Stimulated activated CD4-positive, alpha-beta T cell treated with anti-CD3 and anti-CD28 coated beads, Interleukin-4, amount 100 ng/mL, for 1 hour (primary cell): ENCODE measurements around the gene MIEF2.
"Not testable (repeated sequence)": the region's sequence is repeated elsewhere in the genome, so short reads cannot be mapped to it uniquely, and the experiment has no call there.

Experiments
- DNase-seq: peaks from one replicate; pipeline ENCODE4 v3.0.0-alpha.2; 2020

The MIEF2 gene

GRCh38 chr17:18257268-18257981, 3.0 kb upstream of the MIEF2 start:
- no peak for DNase-seq

GRCh38 chr17:18257982-18258355, 2.5 kb upstream of the MIEF2 start:
- DNase-seq: peak; percentile 41

- DNase-seq: peak; percentile 70
These were observed 2.0 kb upstream of the MIEF2 start, which contains the start of gene FLII for GRCh38 chr17:18258356-18259038. Gene FLII (minus strand): TSS chr17:18258738. CDS start chr17:18258690, 48 bp downstream.

- DNase-seq: no peak
These were observed 686 bp upstream of the MIEF2 start for GRCh38 chr17:18259621-18260331.

- peak; percentile 21 for DNase-seq
These were observed 669 bp downstream of the MIEF2 start for GRCh38 chr17:18261146-18261515.

- DNase-seq: no peak
These were observed 1.2 kb downstream of the MIEF2 start for GRCh38 chr17:18261659-18262058.

GRCh38 chr17:18262111-18262510, 1.6 kb downstream of the MIEF2 start:
- no peak for DNase-seq

- DNase-seq: no peak
These were observed 2.2 kb downstream of the MIEF2 start for GRCh38 chr17:18262641-18263040.

GRCh38 chr17:18263885-18264682, 3.6 kb downstream of the MIEF2 start:
- DNase-seq: no peak

GRCh38 chr17:18267366-18267765, 6.9 kb downstream of the MIEF2 start:
- DNase-seq: no peak

GRCh38 chr17:18267927-18268711, 7.7 kb downstream of the MIEF2 start:
- no peak for DNase-seq

- no peak for DNase-seq
These were observed 9.8 kb downstream of the MIEF2 start for GRCh38 chr17:18270046-18270931.

- DNase-seq: no peak
These were observed 16.6 kb downstream of the MIEF2 start for GRCh38 chr17:18277076-18277475.

- DNase-seq: no peak
These were observed 18.4 kb downstream of the MIEF2 start for GRCh38 chr17:18278867-18279266.

- no peak for DNase-seq
These were observed 19.8 kb downstream of the MIEF2 start for GRCh38 chr17:18280249-18280648.

- DNase-seq: no peak
These were observed 20.4 kb downstream of the MIEF2 start for GRCh38 chr17:18280766-18281371.

GRCh38 chr17:18281788-18282187, 21.3 kb downstream of the MIEF2 start:
- DNase-seq: no peak

- no peak for DNase-seq
These were observed 24.8 kb downstream of the MIEF2 start for GRCh38 chr17:18285296-18285695.

- DNase-seq: no peak
These were observed 31.5 kb downstream of the MIEF2 start for GRCh38 chr17:18291718-18292540.

- not testable (repeated sequence) for DNase-seq
These were observed 37.6 kb downstream of the MIEF2 start for GRCh38 chr17:18298061-18298460.
